GOT3 (cell line): ENCODE measurements around the gene C1orf226.
"Not testable (repeated sequence)": the region's sequence is repeated elsewhere in the genome, so short reads cannot be mapped to it uniquely, and the experiment has no call there.

ENCODE experiments used
- DNase-seq: peaks from one replicate; lab custom pipeline; 2025; ENCODE audit warnings: mixed read lengths; lab: John Stamatoyannopoulos, UW

Gene C1orf226

GRCh38 chr1:162381383-162381782, at the start of gene C1orf226:
Gene C1orf226 (plus strand): TSS chr1:162381728. CDS start chr1:162381902, 174 bp downstream.
- no peak for DNase-seq

GRCh38 chr1:162333991-162334390, 47.5 kb upstream of the C1orf226 start:
- no peak for DNase-seq

- DNase-seq, result no peak
Measured at GRCh38 chr1:162335126-162335525, 46.4 kb upstream of the C1orf226 start.

- DNase-seq, result no peak
Measured at GRCh38 chr1:162336621-162337285, 44.8 kb upstream of the C1orf226 start.

- no peak for DNase-seq
Measured at GRCh38 chr1:162342452-162342983, 39.0 kb upstream of the C1orf226 start.

- DNase-seq, result no peak
Measured at GRCh38 chr1:162343470-162343869, 38.1 kb upstream of the C1orf226 start.

- DNase-seq, result no peak
Measured at GRCh38 chr1:162347281-162347680, 34.2 kb upstream of the C1orf226 start.

GRCh38 chr1:162349635-162350330, 31.7 kb upstream of the C1orf226 start:
- DNase-seq, result no peak

- DNase-seq, result no peak
Measured at GRCh38 chr1:162351246-162351842, 30.2 kb upstream of the C1orf226 start.

- not testable (repeated sequence) for DNase-seq
Measured at GRCh38 chr1:162351874-162352273, 29.7 kb upstream of the C1orf226 start.

- no peak for DNase-seq
Measured at GRCh38 chr1:162353078-162353477, 28.4 kb upstream of the C1orf226 start.

GRCh38 chr1:162353702-162354101, 27.8 kb upstream of the C1orf226 start:
- DNase-seq, result no peak

- DNase-seq, result no peak
Measured at GRCh38 chr1:162357681-162358266, 23.8 kb upstream of the C1orf226 start.

- DNase-seq, result no peak
Measured at GRCh38 chr1:162358928-162359327, 22.6 kb upstream of the C1orf226 start.

GRCh38 chr1:162359523-162360236, 21.8 kb upstream of the C1orf226 start:
- no peak for DNase-seq

GRCh38 chr1:162360237-162360873, 21.2 kb upstream of the C1orf226 start:
- DNase-seq, result no peak

GRCh38 chr1:162360874-162361260, 20.7 kb upstream of the C1orf226 start:
- no peak for DNase-seq

GRCh38 chr1:162361349-162361748, 20.2 kb upstream of the C1orf226 start:
- DNase-seq, result no peak

GRCh38 chr1:162363823-162364222, 17.7 kb upstream of the C1orf226 start:
- DNase-seq, result no peak

- no peak for DNase-seq
Measured at GRCh38 chr1:162364498-162364897, 17.0 kb upstream of the C1orf226 start.

GRCh38 chr1:162365284-162366020, 16.1 kb upstream of the C1orf226 start:
- DNase-seq, result no peak
